ENCODE results near the gene NTRK2.

DNA sequence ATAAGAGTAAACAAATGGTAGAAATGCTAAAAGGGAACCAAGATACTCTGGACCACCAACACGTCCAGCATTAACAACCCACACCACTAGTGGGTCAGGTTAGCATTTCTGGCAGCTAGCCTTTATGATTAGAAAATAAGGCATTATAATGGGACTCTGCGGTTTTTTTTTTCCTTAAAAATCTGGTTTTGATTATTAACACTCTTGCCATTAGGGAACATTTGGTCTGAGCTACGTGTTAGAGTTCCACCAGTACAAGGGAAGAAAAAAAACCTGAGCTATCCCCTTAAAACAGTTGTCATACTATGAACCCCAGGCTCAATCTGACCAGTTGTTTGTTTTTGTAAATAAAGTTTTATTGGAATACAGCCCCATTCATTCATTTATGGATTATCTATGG lies 110.4 kb downstream of the NTRK2 start:
- TF ChIP-seq BHLHE40 (IDR thresholded peaks at IDR 0.05; ENCODE audit: borderline replicate concordance) (no peak), ZNF384 (IDR thresholded peaks at IDR 0.05) (no peak), CTBP1 (IDR thresholded peaks at IDR 0.05; ENCODE audit: borderline replicate concordance) (no peak)

Measured in HEK293T (cell line).